GM12878 (cell line): ENCODE data around the gene ATN1. TPM values are rescaled to one million over a fixed set of nuclear protein-coding genes. Genes with fewer than 3 reads are reported as not detected.

Experiments
- ATAC-seq: fragments of 200-7000 bp; cut with Tn5 transposase; 3 replicates; pipeline ENCODE4 v1.9.1; 2020; ENCODE audit warnings: mild to moderate bottlenecking, moderate library complexity
- BruUV-seq: library from RNA; stranded (reverse); fragments of 400-500 nt; replicated peaks from 2 replicates; lab custom pipeline; 2021; lab: Mats Ljungman, UMichigan
- CTCF ChIA-PET: fragments of 300-600 bp; sonication (Branson Sonifier 250); formaldehyde crosslinking; extraction: SDS; loops from one replicate; lab custom pipeline; 2021; ENCODE audit warnings: inconsistent platforms; lab: Yijun Ruan, JAX
- POLR2A ChIA-PET: fragments of 350-600 bp; formaldehyde crosslinking; extraction: SDS; loops from one replicate; lab custom pipeline; 2021; ENCODE audit warnings: inconsistent platforms; lab: Charles Lee
- RAD21 ChIA-PET: fragments of 300-600 bp; sonication (Branson Sonifier 250); formaldehyde crosslinking; loops from one replicate; lab custom pipeline; 2023; ENCODE audit warnings: antibody characterized with exemption; ENCODE audit not compliant: unreplicated experiment; lab: Charles Lee
- SMC1A ChIA-PET: fragments of 300-600 bp; sonication (Branson Sonifier 250); formaldehyde crosslinking; loops from one replicate; lab custom pipeline; 2023; ENCODE audit not compliant: unreplicated experiment, uncharacterized antibody; lab: Charles Lee
- DNase-seq: peaks from one replicate; pipeline ENCODE4 v3.0.0-alpha.2; 2011; ENCODE audit warnings: low read depth, low spot score
- FAIRE-seq: peaks from 3 replicates; lab custom pipeline; 2011; peaks lifted over from hg19 to GRCh38; lab: Jason Lieb, UNC
- H2AFZ ChIP-seq: 2 replicates; pipeline ENCODE4 v1.6.0; 2011; ENCODE audit warnings: low read depth, low read length, control low read depth; ENCODE audit not compliant: control insufficient read depth
- H3K27ac ChIP-seq: 2 replicates; pipeline ENCODE4 v1.5.1; 2011; ENCODE audit warnings: control low read depth; ENCODE audit not compliant: control insufficient read depth, insufficient read depth
- H3K27me3 ChIP-seq, 2 experiments: replicated peaks in 1 of 2; 2 replicates each; pipeline versions ENCODE4 v1.6.0 to v1.6.1; 2011; ENCODE audit warnings: low read length in 1 of 2; ENCODE audit not compliant: control insufficient read depth in 2 of 2, insufficient read depth in 2 of 2
- H3K36me3 ChIP-seq, 2 experiments: 2 replicates each; pipeline ENCODE4 v1.5.1; 2011; ENCODE audit warnings: low read length in 1 of 2; ENCODE audit not compliant: control insufficient read depth in 2 of 2, insufficient read depth in 2 of 2
- H3K4me1 ChIP-seq: 2 replicates; pipeline ENCODE4 v1.6.1; 2011; ENCODE audit warnings: mild to moderate bottlenecking, low read length, moderate library complexity, mixed read lengths; ENCODE audit not compliant: control insufficient read depth, insufficient read depth
- H3K4me2 ChIP-seq: 2 replicates; pipeline ENCODE4 v1.6.0; 2011; ENCODE audit warnings: control low read depth; ENCODE audit not compliant: control insufficient read depth, insufficient read depth
- H3K4me3 ChIP-seq: fragments of 200-600 bp; sonication (generic); 2 replicates; pipeline ENCODE4 v1.5.1; 2016
- H3K79me2 ChIP-seq: 2 replicates; pipeline ENCODE4 v1.6.0; 2011; ENCODE audit warnings: low read length; ENCODE audit not compliant: control insufficient read depth, insufficient read depth
- H3K9ac ChIP-seq: 2 replicates; pipeline ENCODE4 v1.8.0; 2011; ENCODE audit warnings: low read length, control low read depth, mixed read lengths; ENCODE audit not compliant: control insufficient read depth, insufficient read depth
- H3K9me3 ChIP-seq: replicated peaks from 3 replicates; pipeline ENCODE4 v1.5.1; 2011; ENCODE audit warnings: mild to moderate bottlenecking, low read length; ENCODE audit not compliant: control insufficient read depth, insufficient read depth
- H4K20me1 ChIP-seq: 2 replicates; pipeline ENCODE4 v1.6.0; 2011; ENCODE audit not compliant: control insufficient read depth, insufficient read depth
- CBX3 ChIP-seq: fragments of 200-600 bp; sonication (generic); IDR thresholded peaks from 2 replicates; pipeline ENCODE4 v1.6.1; 2016; ENCODE audit warnings: low read depth, borderline replicate concordance
- EED ChIP-seq: sonication (generic); IDR thresholded peaks from 2 replicates; pipeline ENCODE4 v1.6.1; 2016; ENCODE audit warnings: antibody characterized with exemption, low read depth
- MTA2 ChIP-seq: fragments of 450-650 bp; IDR thresholded peaks from 2 replicates; pipeline ENCODE4 v1.6.1; 2016; ENCODE audit warnings: low read depth, mild to moderate bottlenecking, moderate library complexity
- PAX5 ChIP-seq: IDR thresholded peaks from 2 replicates; pipeline ENCODE4 v1.6.1; 2011; ENCODE audit warnings: low read depth, low read length, borderline replicate concordance
- POLR2AphosphoS5 ChIP-seq: IDR thresholded peaks from 2 replicates; pipeline ENCODE4 v1.6.1; 2011; ENCODE audit warnings: mild to moderate bottlenecking, low read length, inconsistent platforms
- RB1 ChIP-seq: fragments of 450-650 bp; formaldehyde crosslinking; IDR thresholded peaks from 2 replicates; pipeline ENCODE4 v1.6.1; 2017; ENCODE audit warnings: mild to moderate bottlenecking, borderline replicate concordance
- SIN3A ChIP-seq: IDR thresholded peaks from 2 replicates; pipeline ENCODE4 v1.6.1; 2012; ENCODE audit warnings: low read depth, low read length, improper control_type of control experiment
- ZNF622 ChIP-seq: fragments of 450-650 bp; IDR thresholded peaks from 2 replicates; pipeline ENCODE4 v1.6.1; 2017; ENCODE audit warnings: mild to moderate bottlenecking, inconsistent platforms
- WGBS: methylation state at CpG from one replicate; pipeline ENCODE4 v1.1.6; 2016; ENCODE audit warnings: low lambda C conversion rate; ENCODE audit not compliant: insufficient replicate concordance, insufficient coverage; ENCODE audit errors: missing lambda C conversion rate; 5-methylcytosine and 5-hydroxymethylcytosine counted together
- in situ Hi-C: fragments of 300-500 bp; cut with MboI; formaldehyde crosslinking; loops from 9 replicates; pipeline ENCODE4 v1.14.3; 2018; ENCODE audit warnings: mixed read lengths
- intact Hi-C: fragments of 100-400 bp; cut with micrococcal nuclease; formaldehyde crosslinking; loops from one replicate; pipeline ENCODE4 v1.14.2; 2022; ENCODE audit not compliant: unreplicated experiment
- polyA plus RNA-seq, 11 experiments: library from polyadenylated mRNA; depleted of rRNA in 4 of 11; unstranded in 6 of 11; stranded (reverse) in 5 of 11; fragments of >200 nt; fragmentation: Nextera tagmentation in 4 of 11; fragmentation: Illumina TruSeq in 1 of 11; extraction: Ambion mirVana in 4 of 11; extraction: Trizol in 1 of 11; gene quantifications; 1 replicate in 1 of 11; 2 replicates in 10 of 11; pipeline versions ENCODE4 v1.2.1 to v1.2.3, GENCODE V29; 2011 to 2016; ENCODE audit warnings: inconsistent platforms in 2 of 11, missing spikeins in 2 of 11, low read depth in 1 of 11
- total RNA-seq, 4 experiments: library from RNA; depleted of rRNA in 3 of 4; stranded (reverse); fragments of >200 nt in 3 of 4; fragmentation: Illumina TruSeq in 1 of 4; extraction: Trizol in 1 of 4; gene quantifications; 2 replicates each; pipeline versions ENCODE4 v1.2.1 to v1.2.3, GENCODE V29; 2013 to 2021
- TF ChIP-seq, protein P1 (sequence below): fragments of 450-650 bp; formaldehyde crosslinking; IDR thresholded peaks from 2 replicates; pipeline ENCODE4 v1.4.0; 2022; ENCODE audit warnings: mild to moderate bottlenecking, moderate library complexity
- TF ChIP-seq, protein P2 (sequence below): fragments of 450-650 bp; IDR thresholded peaks from 2 replicates; pipeline ENCODE4 v1.6.1; 2017; ENCODE audit warnings: mild to moderate bottlenecking, moderate library complexity
- TF ChIP-seq, protein P3 (sequence below): fragments of 450-650 bp; IDR thresholded peaks from 2 replicates; pipeline ENCODE4 v1.6.1; 2016; ENCODE audit warnings: mild to moderate bottlenecking
- TF ChIP-seq, protein P4 (sequence below): IDR thresholded peaks from 2 replicates; pipeline ENCODE4 v1.6.1; 2011; ENCODE audit warnings: mild to moderate bottlenecking, low read depth, low read length, moderate library complexity; ENCODE audit not compliant: insufficient replicate concordance

The ATN1 gene
- total and polyA plus RNA-seq, 10 of the 15 experiments (the other 5 are each of a cell fraction or from before 2014, with no cell fraction given), result 0.08 to 44.5 (median 5.0) TPM

DNA sequence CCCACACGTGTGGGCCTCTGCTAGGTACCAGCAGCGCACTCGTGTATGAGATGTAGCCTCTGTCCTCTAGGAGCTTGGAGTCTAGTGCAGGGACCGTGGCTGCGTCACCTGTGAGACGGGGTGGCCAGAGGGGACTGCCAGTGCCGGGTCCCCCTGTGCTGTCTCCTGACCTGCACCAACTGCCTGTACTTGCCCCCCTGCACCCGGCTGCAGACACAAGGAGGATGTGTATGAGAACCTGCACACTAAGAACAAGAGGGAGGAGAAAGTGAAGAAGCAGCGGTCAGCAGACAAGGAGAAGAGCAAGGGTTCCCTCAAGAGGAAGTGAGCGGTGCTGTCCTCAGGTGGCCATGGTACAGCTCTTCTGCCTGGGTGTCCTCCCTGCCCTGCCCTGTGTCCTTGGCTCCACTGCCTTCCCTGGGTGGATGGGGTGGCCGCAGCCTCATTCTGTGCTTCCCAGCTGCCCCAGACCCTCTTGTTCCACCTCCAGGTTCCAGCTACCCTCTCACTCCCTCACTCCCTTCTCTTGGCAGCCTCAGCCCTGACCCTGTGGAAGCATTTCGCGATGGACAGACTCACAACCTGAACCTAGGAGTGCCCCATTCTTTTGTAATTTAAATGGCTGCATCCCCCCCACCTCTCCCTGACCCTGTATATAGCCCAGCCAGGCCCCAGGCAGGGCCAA lies 33.0 kb downstream of the ATN1 start:
- in situ Hi-C loops (loop anchor here (5.0 to 25.0 kb wide), 2 partner anchors 152 to 1677 kb away; no protein-coding TSS in a partner anchor), intact Hi-C loops (loop anchor here (1.0 to 5.0 kb wide), 4 partner anchors 7 to 152 kb away; partner anchors contain the start of gene C12orf57)
- H3K79me2 ChIP-seq, result peaks cover 55% of the 10 kb centered on the region
- ChIA-PET CTCF (interaction anchor here (0.9 to 13.2 kb wide), 9 partner anchors 8 to 153 kb away, joined by 4 to 645 read pairs (median 5); partner anchors contain the start of genes C12orf57, LPCAT3, PTPN6 and RNU7-1), RAD21 (interaction anchor here (1.1 to 13.5 kb wide), 8 partner anchors 9 to 151 kb away, joined by 3 to 426 read pairs (median 5); partner anchors contain the start of genes C12orf57, PTPN6, RNU7-1 and SPSB2), POLR2A (interaction anchor here (1.0 to 13.5 kb wide), 7 partner anchors 8 to 148 kb away, joined by 3 to 524 read pairs (median 5); partner anchors contain the start of genes C12orf57, C1RL, LPCAT3 and PTPN6), SMC1A (interaction anchor here (0.9 to 13.2 kb wide), 6 partner anchors 13 to 152 kb away, joined by 3 to 395 read pairs (median 4); partner anchors contain the start of genes C12orf57, CDCA3, PTPN6 and RNU7-1)
- peak; percentile 98 for FAIRE-seq
- no peaks in the 10 kb centered on the region for H3K9me3 ChIP-seq
- peak overlapping the region; percentile 91 for H3K9ac ChIP-seq
- H3K27me3 ChIP-seq, result no peaks in the 10 kb centered on the region
- H3K36me3 ChIP-seq, result peaks cover 19 to 35% of the 10 kb centered on the region in 2 experiments
- DNase-seq, result no peak
- 20% methylated on average over 13 of the region's 13 CpGs for WGBS
- peak; percentile 34 for ATAC-seq
- H2AFZ ChIP-seq, result no peak overlapping the region
- peak overlapping the region; percentile 99 for H3K4me2 ChIP-seq
- no TSS peak for BruUV-seq
- H3K27ac ChIP-seq, result peak overlapping the region; percentile 99
- peak overlapping the region; percentile 95 for H3K4me3 ChIP-seq
- H4K20me1 ChIP-seq, result no peaks in the 10 kb centered on the region
- peaks cover 76% of the 10 kb centered on the region for H3K4me1 ChIP-seq
- TF ChIP-seq RB1 (no peak), POLR2AphosphoS5 (peak; percentile 32; the same call in 1 of the 2 replicates), MTA2 (no peak), PAX5 (no peak), EED (peak; percentile 58; the same call in 1 of the 2 replicates), SIN3A (no peak), CBX3 (no peak), ZNF622 (no peak)
- TF ChIP-seq, protein P1, sequence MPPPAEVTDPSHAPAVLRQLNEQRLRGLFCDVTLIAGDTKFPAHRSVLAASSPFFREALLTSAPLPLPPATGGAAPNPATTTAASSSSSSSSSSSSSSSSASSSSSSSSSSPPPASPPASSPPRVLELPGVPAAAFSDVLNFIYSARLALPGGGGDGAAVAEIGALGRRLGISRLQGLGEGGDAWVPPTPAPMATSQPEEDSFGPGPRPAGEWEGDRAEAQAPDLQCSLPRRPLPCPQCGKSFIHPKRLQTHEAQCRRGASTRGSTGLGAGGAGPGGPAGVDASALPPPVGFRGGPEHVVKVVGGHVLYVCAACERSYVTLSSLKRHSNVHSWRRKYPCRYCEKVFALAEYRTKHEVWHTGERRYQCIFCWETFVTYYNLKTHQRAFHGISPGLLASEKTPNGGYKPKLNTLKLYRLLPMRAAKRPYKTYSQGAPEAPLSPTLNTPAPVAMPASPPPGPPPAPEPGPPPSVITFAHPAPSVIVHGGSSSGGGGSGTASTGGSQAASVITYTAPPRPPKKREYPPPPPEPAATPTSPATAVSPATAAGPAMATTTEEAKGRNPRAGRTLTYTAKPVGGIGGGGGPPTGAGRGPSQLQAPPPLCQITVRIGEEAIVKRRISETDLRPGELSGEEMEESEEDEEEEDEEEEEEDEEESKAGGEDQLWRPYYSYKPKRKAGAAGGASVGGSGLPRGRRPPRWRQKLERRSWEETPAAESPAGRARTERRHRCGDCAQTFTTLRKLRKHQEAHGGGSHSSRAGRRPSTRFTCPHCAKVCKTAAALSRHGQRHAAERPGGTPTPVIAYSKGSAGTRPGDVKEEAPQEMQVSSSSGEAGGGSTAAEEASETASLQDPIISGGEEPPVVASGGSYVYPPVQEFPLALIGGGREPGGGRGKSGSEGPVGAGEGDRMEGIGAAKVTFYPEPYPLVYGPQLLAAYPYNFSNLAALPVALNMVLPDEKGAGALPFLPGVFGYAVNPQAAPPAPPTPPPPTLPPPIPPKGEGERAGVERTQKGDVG (CRISPR knock-in tag), result no peak
- TF ChIP-seq, protein P2, sequence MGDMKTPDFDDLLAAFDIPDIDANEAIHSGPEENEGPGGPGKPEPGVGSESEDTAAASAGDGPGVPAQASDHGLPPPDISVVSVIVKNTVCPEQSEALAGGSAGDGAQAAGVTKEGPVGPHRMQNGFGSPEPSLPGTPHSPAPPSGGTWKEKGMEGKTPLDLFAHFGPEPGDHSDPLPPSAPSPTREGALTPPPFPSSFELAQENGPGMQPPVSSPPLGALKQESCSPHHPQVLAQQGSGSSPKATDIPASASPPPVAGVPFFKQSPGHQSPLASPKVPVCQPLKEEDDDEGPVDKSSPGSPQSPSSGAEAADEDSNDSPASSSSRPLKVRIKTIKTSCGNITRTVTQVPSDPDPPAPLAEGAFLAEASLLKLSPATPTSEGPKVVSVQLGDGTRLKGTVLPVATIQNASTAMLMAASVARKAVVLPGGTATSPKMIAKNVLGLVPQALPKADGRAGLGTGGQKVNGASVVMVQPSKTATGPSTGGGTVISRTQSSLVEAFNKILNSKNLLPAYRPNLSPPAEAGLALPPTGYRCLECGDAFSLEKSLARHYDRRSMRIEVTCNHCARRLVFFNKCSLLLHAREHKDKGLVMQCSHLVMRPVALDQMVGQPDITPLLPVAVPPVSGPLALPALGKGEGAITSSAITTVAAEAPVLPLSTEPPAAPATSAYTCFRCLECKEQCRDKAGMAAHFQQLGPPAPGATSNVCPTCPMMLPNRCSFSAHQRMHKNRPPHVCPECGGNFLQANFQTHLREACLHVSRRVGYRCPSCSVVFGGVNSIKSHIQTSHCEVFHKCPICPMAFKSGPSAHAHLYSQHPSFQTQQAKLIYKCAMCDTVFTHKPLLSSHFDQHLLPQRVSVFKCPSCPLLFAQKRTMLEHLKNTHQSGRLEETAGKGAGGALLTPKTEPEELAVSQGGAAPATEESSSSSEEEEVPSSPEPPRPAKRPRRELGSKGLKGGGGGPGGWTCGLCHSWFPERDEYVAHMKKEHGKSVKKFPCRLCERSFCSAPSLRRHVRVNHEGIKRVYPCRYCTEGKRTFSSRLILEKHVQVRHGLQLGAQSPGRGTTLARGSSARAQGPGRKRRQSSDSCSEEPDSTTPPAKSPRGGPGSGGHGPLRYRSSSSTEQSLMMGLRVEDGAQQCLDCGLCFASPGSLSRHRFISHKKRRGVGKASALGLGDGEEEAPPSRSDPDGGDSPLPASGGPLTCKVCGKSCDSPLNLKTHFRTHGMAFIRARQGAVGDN, result no peak; the same call in 1 of the 2 replicates
- TF ChIP-seq, protein P3, sequence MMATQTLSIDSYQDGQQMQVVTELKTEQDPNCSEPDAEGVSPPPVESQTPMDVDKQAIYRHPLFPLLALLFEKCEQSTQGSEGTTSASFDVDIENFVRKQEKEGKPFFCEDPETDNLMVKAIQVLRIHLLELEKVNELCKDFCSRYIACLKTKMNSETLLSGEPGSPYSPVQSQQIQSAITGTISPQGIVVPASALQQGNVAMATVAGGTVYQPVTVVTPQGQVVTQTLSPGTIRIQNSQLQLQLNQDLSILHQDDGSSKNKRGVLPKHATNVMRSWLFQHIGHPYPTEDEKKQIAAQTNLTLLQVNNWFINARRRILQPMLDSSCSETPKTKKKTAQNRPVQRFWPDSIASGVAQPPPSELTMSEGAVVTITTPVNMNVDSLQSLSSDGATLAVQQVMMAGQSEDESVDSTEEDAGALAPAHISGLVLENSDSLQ, result no peak
- TF ChIP-seq, protein P4, sequence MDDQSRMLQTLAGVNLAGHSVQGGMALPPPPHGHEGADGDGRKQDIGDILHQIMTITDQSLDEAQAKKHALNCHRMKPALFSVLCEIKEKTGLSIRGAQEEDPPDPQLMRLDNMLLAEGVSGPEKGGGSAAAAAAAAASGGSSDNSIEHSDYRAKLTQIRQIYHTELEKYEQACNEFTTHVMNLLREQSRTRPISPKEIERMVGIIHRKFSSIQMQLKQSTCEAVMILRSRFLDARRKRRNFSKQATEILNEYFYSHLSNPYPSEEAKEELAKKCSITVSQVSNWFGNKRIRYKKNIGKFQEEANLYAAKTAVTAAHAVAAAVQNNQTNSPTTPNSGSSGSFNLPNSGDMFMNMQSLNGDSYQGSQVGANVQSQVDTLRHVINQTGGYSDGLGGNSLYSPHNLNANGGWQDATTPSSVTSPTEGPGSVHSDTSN, result no peak
